ENCODE results near the gene NR6A1. TPM values are rescaled to one million over a fixed set of nuclear protein-coding genes. Genes with fewer than 3 reads are reported as not detected.

Gene NR6A1
- total and polyA plus RNA-seq, 2 of the 13 experiments (the other 11 are each of a cell fraction or from before 2014, with no cell fraction given): 28.1 to 31.5 TPM

- TF ChIP-seq THRA (CRISPR knock-in tag; IDR thresholded peaks at IDR 0.05; ENCODE audit: borderline replicate concordance) (peak; percentile 78), KIAA2018 (CRISPR knock-in tag; IDR thresholded peaks at IDR 0.05; ENCODE audit: borderline replicate concordance) (no peak), SALL2 (CRISPR knock-in tag; IDR thresholded peaks at IDR 0.05) (no peak), SRSF1 (optimal IDR thresholded peaks at IDR 0.05; ENCODE audit: low read depth, low read length) (peak; percentile 44), ZKSCAN1 (IDR thresholded peaks at IDR 0.05; ENCODE audit: low read length) (no peak), RXRA (CRISPR knock-in tag; IDR thresholded peaks at IDR 0.05) (peak; percentile 70; the same call in 1 of the 2 replicates), ZNF710 (CRISPR knock-in tag; IDR thresholded peaks at IDR 0.05; ENCODE audit: borderline replicate concordance) (0 out of 2 replicates have a peak, but pooled peaks have one; percentile 19)
Measured at GRCh38 chr9:124659099-124659659, 111.9 kb downstream of the NR6A1 start (continued).
